GM19351 (cell line): ENCODE measurements around the gene CARD9.
A peak's percentile ranks its signal among the peaks of the same experiment; 100 is the strongest.

Experiments used
- ATAC-seq: cut with Tn5 transposase; IDR thresholded peaks from one replicate; pipeline ENCODE4 v1.9.1; 2021; ENCODE audit warnings: mild to moderate bottlenecking, moderate library complexity; ENCODE audit not compliant: unreplicated experiment

CARD9 gene

DNA sequence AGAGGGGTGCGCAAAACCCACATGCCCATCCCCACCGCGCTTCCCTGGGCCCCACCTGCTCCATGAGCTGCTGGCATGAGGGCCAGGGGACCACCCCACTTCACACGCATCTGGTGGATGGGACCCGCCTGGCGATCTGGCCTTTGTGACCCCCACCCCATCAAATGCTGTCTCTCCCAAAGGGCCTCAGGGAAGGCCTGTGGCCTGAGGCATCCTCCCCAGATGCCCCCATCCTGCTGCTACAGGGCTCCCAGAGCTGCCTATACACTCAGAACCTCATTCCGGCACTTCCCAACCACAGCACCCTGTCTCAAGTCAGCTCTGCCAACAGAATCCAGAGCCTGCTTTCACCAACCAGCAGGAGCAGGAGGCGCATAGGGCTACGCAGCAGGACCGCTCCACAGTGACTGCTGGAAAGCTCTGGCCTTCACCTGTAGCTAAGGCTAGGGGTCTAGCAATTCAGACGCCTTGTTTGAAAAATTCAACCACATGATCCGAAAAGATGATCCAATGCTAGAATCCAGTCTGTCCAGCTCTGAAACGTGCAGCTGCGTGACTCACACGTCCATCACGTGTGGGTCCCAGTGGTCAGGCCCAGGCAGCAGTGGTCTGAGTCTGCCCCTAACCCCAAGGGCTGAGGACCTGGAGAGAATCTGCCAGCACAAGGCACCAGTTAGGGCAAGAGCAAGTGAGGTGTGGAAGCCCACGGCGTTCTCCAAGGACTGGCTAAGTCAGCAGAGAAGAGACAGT lies 27.9 kb upstream of the CARD9 start:
- no peak for ATAC-seq

DNA sequence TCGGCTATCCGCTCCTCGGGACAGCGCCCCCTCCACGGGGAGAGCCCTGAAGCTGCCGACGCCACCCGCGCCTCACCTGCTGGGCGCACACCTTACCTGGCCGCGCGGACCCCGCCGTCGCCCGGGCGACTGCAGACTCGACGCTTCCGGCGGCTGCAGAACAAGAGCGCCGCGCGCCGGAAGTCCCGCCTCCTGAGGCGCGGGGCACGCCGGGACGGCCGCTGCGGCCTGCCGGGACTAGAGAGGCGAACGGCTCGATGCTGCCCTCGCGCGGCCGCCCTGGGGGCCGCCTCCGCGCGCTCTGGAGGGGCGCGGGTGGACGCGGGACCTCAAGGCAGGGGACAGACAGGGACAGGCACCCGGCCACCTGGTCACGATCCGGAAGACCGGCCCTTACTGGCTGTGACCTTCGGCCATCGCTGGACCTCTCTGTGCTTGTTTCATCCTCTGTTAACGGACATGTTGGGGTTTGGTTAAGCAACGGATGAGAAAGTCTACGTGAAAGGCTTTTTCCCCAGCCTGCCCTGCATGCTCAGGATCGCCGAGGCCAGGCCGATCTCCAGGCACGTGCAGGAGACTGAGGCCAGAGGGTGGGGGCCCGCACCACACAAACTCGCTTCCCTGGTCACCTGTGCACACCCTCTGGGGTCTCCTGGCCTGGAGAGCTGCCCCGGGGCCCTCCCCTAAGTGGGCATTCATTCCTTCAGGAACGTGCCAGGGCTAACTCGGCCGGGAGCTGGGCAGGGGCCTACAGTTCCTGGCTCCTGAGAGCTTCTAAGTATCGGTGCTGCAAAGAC lies 26.8 kb upstream of the CARD9 start, which contains the start of gene SNAPC4:
SNAPC4 (minus strand) TSS at position 133 of the 797 bp plus-strand sequence. CDS start 1,742 bp downstream, outside the sequence.
- peak; percentile 77 for ATAC-seq

DNA sequence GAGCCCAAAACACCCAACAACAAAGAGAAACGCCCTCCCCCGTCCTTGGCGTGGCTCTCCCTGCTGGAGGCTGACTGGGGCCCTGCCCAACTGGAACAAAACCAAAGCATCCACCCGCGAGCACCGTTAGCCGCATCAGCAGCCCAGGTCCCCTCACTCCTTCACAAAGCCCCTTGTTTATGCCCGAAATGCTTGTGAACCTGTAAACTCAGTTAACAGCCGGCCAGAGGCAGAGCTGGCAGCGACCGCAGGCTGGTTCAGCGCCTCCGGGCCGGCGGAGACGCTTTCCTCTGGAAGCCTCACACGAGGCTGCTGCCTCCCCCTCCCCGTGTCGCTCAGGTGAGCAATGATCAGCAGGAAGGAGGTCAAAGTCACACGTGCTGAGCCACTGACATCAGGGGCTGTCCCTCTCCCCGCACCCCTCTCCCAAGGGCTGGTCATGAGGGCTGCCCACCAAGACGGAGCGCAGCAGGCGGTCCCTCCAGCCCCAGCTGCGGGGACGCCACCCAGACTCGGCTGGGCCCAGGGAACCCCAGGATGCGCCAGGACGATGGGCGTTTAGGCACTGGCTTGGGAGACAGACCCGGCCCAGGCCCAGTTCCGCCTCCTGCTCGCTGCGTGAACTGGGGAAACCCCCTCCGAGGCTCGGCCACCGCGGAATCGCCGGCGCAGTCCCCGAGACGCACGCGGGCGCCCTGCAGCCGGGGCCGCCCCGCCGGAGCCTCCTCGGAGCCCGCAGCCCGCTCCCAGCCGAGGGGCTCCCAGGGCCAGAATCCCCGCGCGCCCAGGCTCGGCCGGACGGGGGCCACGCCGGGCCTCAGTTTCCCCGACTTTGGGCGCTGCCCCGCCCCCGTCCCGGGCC lies 25.9 kb upstream of the CARD9 start:
- no peak for ATAC-seq

DNA sequence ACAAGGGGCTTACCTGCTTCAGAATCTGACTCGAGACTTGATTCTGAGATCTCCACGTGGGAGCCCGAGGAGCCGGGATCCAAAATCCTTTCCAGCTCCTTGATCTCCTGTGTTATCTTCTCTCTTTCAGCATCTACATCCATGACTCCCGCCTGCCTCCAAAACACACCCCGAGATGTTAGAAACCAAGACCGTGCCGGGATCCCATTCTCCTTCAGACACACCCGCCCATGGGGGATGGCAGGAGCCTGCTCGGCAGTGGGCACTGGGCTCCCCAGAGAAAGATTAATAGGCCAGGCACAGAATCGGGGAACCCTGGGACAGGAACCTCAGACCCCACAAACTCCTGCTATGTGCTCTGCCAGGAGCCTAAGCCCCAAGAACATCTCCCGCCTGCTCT lies 24.8 kb upstream of the CARD9 start:
- no peak for ATAC-seq

DNA sequence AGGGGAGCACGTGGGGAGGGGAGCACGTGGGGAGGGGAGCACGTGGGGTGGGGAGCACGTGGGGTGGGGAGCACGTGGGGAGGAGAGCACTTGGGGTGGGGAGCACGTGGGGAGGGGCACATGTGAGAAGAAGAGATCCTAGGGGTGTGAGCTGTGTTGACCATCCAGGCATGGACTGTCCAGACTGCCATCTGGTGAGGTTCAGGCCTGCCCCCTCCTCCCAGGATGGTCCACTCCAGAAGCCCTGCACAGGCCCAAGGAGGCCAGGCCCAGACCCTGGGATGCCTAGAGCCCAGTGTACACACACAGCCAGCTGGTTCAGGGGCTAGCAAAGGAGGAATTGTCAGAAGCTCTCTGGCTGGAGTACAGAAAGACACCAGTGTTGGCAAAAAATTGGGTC lies 24.2 kb upstream of the CARD9 start:
- ATAC-seq = no peak

DNA sequence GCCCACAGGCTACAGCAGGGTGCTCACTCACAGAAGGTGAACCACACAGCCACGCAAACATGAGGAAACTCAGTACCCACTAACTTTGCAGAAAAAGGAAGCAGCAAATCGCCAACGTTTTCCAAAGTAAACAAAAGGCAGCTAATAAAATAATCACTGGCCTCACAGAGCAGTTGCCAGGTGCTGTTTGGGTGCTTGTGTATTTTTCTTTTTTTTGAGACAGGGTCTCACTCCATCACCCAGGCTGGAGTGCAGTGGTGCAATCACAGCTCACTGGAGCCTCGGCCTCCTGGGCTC lies 22.7 kb upstream of the CARD9 start:
- no peak for ATAC-seq

DNA sequence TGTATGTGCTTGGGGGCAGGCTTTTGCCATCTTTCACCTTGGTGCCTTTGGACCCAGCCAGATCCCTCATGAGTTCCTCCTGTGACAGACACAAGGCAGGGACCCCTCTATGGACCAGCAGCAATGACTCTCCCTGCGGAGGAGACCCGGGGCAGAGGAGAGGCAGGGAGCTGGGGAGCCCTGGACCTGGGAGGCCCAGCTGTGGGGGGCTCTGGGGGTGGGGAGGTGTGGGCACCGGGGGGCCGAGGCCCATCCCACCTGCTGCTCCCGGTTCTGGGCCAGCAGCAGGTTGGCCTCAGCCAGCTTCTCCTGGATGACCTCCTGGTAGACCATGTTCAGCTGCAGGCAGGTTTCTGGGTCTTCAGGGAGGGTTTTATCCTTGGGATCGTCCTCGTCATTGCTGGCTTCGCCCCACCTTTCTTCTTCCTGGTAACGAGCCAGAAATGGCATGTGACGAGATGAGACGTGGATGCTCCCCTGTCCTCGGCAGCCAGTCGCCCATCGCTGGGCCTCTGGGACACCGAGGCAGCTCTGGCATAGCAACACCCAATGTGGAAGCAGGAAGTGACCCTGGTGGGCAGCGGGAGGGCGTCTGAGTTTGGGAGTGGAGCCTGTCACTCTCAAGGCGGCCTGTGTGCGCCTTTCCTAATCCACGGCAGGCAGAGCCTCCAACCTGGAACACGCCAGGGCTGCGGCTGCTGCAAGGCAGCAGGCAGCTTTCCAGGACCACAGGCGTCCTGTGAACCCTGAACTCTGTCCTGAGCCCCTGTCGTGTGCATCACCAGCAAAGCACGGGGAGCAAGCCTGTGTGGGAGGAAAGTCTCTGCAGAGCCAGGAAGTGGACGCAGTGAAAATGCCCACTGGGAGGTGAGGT lies 22.1 kb upstream of the CARD9 start:
- ATAC-seq = no peak

DNA sequence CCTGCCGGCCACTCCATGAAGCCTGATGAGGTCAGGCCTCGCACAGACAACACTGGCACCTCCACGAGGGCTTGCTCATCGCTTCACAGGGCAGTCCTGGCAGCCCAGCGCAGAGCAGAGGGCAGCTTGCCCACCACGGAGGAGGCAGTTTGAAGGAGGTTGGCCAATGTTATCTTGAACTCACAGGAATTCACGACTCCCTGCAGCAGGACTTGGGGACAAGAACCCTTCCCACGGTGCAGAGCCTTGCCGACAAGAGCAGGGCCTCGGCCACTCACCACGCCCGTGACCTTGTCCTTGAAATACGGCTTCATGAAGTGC lies 21.5 kb upstream of the CARD9 start:
- ATAC-seq = no peak

DNA sequence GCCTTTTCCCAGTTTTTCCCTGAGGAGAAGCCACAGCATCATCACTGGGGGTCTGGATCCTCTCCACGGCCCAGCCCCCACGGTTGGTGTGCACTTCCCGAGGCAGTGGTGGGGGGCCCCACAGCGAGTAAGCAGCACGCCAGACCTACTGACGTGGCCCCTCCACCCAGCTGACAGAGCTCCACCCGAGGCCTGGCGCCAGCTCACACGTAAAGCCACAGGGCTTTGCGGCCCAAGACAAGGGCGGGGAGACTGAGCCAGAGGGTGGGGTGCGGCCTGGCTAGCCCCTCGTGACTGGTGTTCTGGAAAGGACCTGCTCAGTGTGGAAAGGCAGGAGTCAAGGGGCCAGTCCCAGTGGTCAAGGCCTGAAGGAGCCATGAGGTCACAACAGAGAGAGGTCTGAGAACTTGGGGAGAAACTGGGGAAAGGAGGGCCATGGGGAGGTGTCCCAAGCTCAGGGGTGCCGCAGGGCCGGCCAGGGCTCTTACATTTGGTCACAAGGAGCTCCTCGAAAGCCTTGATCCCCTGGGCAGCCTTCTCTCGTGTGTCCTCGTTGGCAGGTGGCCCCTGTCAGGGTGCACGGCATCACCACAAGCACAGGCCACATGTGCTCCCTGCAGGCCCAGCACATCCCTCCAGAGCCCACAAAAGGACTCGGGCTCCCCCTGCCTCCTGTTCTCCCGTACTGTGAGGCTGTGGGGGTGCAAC lies 21.0 kb upstream of the CARD9 start:
- ATAC-seq = no peak

DNA sequence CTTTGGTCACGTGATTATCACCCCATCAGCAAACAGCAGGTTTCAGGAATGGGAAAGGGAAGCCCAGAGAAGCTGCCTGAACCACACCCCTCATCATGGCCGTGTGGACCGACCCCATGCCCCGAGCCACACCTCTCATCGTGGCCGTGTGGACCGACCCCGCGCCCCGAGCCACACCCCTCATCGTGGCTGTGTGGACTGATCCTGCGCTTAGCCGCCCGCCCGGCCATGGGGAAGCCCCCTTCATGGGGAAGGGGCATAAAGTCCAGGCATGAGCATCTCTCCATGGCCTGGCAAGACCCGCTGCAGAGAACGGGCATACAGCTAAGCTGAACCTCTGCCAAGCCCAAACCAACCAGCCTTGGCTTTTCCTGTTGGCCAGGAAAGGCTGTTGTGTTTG lies 20.1 kb upstream of the CARD9 start:
- ATAC-seq = no peak

DNA sequence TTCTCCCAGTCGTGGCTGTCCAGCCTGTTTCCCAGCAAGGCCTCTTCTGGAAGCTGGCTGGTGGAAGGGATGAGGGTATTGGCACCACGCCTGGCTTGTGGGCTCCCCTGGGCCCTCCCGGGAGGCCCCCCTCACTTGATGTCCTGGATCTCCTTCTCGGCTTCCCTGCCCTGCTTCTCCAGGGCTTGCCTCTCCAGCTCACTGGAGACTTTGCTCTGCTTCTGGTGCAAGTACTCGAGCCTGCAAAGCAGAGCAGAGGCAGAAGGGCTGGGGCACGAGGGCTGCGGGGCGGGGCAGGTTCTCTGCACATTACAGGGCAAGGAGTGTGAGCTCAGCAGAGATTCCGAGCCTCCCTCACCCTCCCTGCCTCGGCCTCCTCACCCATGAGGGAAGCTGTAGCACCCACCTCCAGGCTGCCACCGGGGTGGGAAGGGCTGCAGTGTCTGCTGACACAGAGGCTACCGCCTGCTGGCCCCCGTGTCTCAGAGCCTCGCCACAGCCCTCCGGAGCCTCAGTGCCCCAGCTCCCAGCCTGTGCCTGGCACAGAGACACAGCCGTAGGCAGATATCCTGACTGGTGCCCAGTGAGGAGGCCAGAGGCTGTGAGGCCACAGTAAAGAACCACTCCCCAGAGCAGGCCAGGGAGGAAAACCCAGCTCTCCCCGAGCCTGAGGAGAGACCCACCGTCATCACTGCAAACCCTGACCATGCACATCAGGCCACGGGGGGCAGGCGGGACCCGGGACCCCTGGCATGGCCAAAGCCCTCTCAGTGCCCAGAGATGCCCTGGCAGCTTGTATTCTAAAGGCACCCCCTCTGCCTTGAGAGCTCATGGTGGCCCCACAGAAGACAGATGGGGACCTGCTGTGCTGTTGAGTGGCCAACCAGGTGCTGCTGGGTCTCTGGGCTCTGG lies 19.3 kb upstream of the CARD9 start:
- no peak for ATAC-seq

DNA sequence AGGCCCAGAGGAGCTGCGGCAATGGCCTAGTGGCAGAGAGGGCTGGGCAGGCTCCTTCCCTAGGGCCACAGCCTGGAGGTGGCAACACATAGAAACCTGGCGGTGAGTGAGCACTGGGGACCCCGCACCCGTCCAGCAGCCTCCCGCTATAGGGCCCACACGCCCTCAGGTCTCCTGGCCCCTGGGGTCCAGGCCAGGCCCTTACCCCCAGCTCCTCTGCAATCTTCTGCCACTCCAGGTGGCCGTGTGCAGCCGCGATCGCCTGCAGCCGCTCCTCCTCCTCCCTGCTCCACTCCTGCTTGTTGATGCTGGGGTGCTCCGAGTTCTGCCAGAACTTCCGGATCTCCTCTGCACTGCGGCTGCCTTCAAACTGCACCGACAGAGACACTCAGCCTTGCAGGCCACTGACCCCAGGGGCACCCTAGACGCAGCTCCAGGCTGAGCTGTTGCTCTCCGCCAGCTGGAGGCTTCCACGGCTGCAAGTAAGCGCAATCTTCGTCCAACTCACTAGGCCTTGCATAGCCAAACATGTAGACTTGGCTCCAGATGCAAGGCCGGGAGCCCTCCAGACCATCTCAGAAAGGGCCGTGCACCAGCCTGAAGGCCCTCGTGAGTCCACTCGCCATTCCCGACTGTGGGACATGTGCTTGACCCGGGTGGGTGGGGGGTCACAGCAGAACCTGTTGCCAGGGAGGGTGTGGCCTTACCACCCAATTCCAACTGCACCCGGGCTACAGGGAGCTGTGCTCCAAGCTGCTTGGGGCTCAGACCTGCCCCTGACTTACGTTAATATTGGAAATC lies 18.5 kb upstream of the CARD9 start:
- ATAC-seq = no peak

DNA sequence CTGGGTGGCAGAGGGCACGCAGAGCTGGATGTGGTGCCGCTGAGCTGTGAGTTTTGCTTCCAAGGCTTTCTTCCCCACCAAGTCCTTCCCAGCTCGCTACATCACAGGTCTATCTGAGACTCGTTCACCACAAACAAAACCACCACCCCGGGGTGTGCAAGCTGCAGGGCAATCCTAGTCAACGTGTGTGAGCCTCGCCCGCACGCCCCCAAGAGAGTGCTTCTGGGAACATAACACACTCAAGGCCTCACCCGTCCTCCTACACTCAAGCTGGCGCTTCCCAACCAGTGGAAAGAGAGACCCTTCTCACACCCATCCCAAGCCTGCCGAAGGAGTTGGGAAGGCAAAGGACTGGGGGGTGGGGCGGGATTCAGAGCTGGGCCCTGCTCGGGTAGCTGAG lies 15.9 kb upstream of the CARD9 start:
- no peak for ATAC-seq

DNA sequence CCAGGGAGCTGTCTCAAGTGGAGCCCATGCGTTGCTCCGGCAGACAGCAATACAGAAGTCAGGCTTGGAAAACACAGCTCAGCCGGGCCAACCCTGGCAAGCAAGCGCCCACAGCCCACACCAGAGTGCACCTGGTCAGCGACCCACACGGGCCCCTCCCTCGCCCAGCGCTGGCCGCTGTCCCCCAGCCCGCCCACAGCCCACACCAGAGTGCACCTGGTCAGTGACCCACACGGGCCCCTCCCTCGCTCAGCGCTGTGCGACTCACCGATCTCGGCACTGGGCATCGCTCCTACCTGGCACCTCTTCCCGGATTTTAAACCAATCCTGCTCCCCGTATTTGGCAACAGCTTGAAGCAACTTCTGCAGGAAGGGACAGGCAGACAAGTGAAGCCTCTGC lies 13.7 kb upstream of the CARD9 start:
- no peak for ATAC-seq

DNA sequence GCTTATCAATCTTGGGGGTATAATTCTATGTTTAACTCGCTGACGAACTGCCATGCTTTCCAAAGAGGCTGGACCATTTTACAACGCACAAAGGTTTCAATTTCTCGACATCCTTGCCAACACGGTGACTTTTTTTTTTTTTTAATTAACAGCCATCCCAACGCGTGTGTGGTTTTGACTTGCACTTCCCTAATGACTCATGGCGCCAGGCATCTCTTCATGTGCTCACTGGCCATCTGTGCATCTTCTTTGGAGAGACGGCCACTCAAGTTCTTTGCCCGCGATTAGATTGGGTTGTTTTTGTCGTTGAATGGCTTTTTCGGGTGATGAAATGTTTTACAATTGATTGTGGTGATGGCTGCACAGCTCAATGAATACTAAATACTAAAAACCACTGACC lies 12.5 kb upstream of the CARD9 start:
- no peak for ATAC-seq

DNA sequence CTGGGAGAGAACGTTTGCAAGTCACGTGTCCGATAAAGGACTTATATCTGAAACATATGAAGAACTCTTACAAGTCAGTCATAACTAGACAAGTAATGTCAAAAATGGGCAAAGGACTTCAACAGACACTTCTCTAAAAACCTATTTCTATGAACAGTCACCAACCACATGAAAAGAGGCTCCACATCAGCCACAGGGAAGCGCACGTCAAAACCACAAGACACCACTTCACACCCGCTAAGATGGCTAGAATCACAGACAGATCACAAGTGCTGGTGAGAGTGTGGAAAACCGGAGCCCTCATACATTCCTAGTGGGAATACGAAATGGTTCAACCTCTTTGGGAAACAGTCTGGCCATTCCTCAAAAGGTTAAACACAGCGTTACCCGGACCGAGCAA lies 11.5 kb upstream of the CARD9 start:
- ATAC-seq = no peak

DNA sequence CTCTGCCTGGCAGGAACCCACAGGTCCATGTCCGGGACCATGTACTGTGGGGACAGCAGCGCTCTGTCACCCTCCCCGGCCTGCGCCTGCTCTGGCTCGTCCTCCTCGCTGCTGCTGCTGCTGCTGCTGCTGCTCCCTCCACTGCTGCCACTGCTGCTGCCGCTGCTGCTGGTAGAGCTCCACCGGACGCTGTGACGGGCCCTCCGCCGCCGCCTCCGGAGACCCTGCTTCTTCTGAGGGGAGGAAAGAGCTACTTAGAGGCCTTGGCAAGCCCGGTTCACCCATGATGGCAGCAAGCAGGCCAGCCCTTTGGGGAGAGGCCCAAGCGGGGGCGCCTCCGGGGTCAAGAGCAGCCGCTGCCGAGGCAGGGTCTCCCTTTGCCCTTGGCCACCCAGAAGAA lies 10.0 kb upstream of the CARD9 start:
- no peak for ATAC-seq

DNA sequence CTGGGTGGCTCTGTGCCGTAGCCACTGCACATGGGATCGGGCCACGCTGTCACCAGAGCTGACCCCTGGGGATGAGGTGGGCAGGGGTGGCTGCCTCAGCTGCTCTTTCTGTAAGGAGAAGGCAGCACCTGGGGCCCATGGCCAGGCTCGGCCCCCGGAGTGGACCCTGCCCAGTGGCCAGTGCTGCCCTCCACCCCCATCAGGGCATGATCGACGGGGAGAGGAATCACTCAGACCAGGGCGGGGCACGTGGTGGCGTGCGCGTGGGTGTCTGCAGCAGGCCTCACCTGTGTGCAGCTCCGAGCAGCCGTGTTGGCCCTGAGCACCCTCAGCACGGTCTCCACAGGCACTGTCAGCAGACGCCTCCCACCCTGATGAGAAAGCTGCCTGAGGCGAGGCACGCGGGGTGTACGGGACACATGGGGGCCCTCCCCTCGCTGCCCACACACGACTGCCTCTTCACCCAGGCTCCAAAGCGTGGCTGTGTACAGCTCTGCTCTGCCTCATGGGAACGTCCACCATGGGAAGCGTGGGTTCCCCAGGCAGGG lies 8.6 kb upstream of the CARD9 start:
- ATAC-seq = no peak
